Measurements from ENCODE around the gene SNTN.

Gene SNTN

DNA sequence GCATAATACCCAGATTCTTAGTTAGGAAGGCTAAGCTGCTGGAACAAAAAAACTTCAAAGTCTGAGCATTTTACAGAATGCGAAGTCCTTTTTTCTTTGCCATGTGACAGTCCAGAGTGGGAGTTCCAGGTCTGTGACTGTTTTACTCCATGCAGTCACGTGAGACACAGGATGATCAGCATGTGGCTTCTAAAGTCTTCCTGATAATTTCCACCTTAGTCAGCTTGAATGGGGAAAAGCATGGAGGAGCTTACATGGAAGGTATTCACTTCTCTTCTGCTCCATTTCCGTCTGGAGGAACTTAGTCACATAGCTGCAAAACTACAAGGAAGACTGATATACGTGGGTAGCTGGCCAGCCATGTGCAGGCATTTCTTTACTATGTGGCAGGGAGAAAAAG is 1.7 kb downstream of the SNTN start:
- H3K27ac Mint-ChIP-seq, result no peak overlapping the region
- no peak overlapping the region for H3K4me3 Mint-ChIP-seq
- no peaks in the 10 kb centered on the region for H3K9me3 Mint-ChIP-seq
- no peaks in the 10 kb centered on the region for H3K4me1 Mint-ChIP-seq (ENCODE audit: low read depth)
- no peaks in the 10 kb centered on the region for H3K36me3 Mint-ChIP-seq (ENCODE audit: low read depth)
- no peaks in the 10 kb centered on the region for H3K27me3 Mint-ChIP-seq
- no peak for DNase-seq

- no peaks in the 10 kb centered on the region for H3K4me1 Mint-ChIP-seq (ENCODE audit: low read depth)
- no peak overlapping the region for H3K27ac Mint-ChIP-seq
- H3K9me3 Mint-ChIP-seq, result no peaks in the 10 kb centered on the region
- H3K27me3 Mint-ChIP-seq, result no peaks in the 10 kb centered on the region
- H3K36me3 Mint-ChIP-seq (ENCODE audit: low read depth), result no peaks in the 10 kb centered on the region
- no peak overlapping the region for H3K4me3 Mint-ChIP-seq
- DNase-seq, result no peak
These were observed 2.5 kb downstream of the SNTN start for GRCh38 chr3:63654931-63655330.

DNA sequence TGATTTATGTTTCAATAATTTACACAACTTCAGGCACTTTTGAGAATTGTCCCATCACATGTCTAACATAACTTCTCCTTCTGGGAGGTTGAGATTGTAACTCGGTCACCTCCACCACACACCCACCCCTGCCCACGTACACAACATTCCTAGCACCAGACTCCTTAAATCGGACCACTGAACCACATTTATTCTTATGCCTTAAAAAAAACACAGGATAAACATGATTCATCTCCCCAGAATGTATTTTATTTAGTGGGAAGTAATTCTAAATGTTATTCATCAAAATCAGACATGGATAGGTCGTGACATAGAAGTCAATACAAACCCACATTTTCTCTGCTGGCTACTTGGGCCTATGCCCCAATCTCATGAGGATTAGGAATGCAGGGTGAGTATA is 3.0 kb downstream of the SNTN start:
- H3K9me3 Mint-ChIP-seq, result no peaks in the 10 kb centered on the region
- no peak overlapping the region for H3K27ac Mint-ChIP-seq
- no peaks in the 10 kb centered on the region for H3K27me3 Mint-ChIP-seq
- DNase-seq, result no peak
- H3K4me1 Mint-ChIP-seq (ENCODE audit: low read depth), result no peaks in the 10 kb centered on the region
- no peaks in the 10 kb centered on the region for H3K36me3 Mint-ChIP-seq (ENCODE audit: low read depth)
- H3K4me3 Mint-ChIP-seq, result no peak overlapping the region

DNA sequence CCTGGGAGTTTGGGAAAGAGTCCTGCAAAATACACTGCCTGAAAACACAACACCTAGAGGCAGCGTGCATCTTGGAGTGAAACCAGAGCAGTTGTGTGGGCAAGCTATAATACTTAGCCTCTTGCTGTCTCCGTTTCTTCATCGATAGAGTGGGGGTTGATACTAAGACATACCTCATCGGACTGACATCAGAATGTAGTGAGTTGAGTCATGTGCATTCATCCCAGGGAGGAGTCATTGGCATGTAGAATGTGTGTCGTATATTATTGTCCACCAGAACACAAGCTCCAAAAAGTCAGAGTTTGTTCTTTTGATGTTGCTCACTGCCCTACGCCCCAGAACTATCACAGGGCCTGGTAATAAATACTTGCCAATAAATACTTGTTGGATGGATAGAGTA is 4.3 kb downstream of the SNTN start:
- no peaks in the 10 kb centered on the region for H3K36me3 Mint-ChIP-seq (ENCODE audit: low read depth)
- no peaks in the 10 kb centered on the region for H3K9me3 Mint-ChIP-seq
- no peaks in the 10 kb centered on the region for H3K27me3 Mint-ChIP-seq
- H3K4me1 Mint-ChIP-seq (ENCODE audit: low read depth), result no peaks in the 10 kb centered on the region
- no peak overlapping the region for H3K4me3 Mint-ChIP-seq
- H3K27ac Mint-ChIP-seq, result no peak overlapping the region
- no peak for DNase-seq

DNA sequence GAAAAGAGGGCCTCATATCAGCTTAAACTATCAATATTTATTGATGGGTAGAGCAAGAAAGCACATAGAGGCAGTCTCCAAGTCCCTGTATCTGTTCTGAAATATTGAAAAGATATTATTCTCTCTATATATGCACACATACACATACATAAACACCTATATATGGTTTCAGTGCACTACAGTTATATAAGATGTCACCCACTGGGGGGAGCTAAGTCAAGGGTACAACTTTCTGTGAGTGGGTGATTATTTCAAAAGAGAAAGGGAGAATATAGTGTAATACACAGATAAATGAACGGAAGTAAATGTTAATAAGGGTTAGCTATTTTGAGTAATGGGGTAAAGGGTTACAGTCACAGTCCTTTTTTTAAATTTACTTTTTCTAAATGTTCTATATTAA is 8.8 kb downstream of the SNTN start:
- Mint-ChIP-seq H3K27ac (no peak overlapping the region), H3K4me1 (ENCODE audit: low read depth) (no peaks in the 10 kb centered on the region), H3K9me3 (no peaks in the 10 kb centered on the region), H3K36me3 (ENCODE audit: low read depth) (no peaks in the 10 kb centered on the region), H3K4me3 (no peak overlapping the region), H3K27me3 (no peaks in the 10 kb centered on the region)
- no peak for DNase-seq

DNA sequence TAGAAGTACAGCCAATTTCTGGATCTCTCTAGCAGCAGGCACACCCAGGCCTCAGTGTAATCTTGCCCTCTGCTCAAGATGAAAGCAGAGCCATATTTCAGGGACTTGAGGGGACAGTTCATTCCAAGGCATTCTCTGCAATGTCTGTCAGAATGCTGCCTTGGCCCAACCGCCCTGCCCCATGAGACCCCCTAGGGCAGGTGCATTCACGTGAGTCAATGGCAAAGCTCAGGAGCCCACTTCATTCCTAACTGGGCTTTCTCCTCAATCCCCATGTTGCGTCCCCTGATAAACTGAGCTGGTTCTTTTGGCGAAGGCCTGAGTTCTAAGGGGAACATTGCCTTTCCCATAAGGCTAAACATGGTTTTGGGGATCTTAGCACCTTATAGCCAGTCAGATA is 9.5 kb downstream of the SNTN start:
- H3K9me3 Mint-ChIP-seq, result no peaks in the 10 kb centered on the region
- no peak overlapping the region for H3K4me3 Mint-ChIP-seq
- no peaks in the 10 kb centered on the region for H3K27me3 Mint-ChIP-seq
- no peak for DNase-seq
- H3K4me1 Mint-ChIP-seq (ENCODE audit: low read depth), result no peaks in the 10 kb centered on the region
- no peak overlapping the region for H3K27ac Mint-ChIP-seq
- no peaks in the 10 kb centered on the region for H3K36me3 Mint-ChIP-seq (ENCODE audit: low read depth)

- Mint-ChIP-seq H3K4me1 (ENCODE audit: low read depth) (no peaks in the 10 kb centered on the region), H3K9me3 (no peaks in the 10 kb centered on the region), H3K36me3 (ENCODE audit: low read depth) (no peaks in the 10 kb centered on the region), H3K27me3 (no peaks in the 10 kb centered on the region), H3K27ac (no peak overlapping the region), H3K4me3 (no peak overlapping the region)
- no peak for DNase-seq
These were observed 10.0 kb downstream of the SNTN start for GRCh38 chr3:63662500-63662899.

GRCh38 chr3:63670544-63670943 is 18.1 kb downstream of the SNTN start:
- H3K4me1 Mint-ChIP-seq (ENCODE audit: low read depth), result no peaks in the 10 kb centered on the region
- H3K4me3 Mint-ChIP-seq, result no peak overlapping the region
- no peak overlapping the region for H3K27ac Mint-ChIP-seq
- DNase-seq, result no peak
- no peaks in the 10 kb centered on the region for H3K27me3 Mint-ChIP-seq
- H3K36me3 Mint-ChIP-seq (ENCODE audit: low read depth), result no peaks in the 10 kb centered on the region
- no peaks in the 10 kb centered on the region for H3K9me3 Mint-ChIP-seq

DNA sequence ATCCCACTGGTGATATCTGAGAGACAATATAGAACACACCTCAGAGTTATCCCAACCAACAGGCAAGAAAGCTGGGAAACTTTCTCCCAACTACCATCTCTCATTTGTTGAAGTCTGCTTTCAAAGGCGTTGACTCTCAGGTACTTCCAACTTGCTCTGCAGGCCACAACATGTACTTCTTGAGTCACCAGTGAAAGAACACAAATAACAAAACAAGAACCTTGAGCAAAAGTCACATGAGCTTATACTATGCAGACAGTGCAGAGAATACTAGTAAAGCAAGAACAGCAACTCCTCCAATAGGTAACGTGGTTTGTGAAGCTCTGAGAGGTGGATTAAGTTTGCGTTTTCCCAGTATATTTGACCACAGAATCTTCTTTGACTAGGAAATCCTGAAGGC is 20.6 kb downstream of the SNTN start:
- Mint-ChIP-seq H3K27me3 (no peaks in the 10 kb centered on the region), H3K36me3 (ENCODE audit: low read depth) (no peaks in the 10 kb centered on the region), H3K4me3 (no peak overlapping the region), H3K9me3 (no peaks in the 10 kb centered on the region), H3K27ac (no peak overlapping the region), H3K4me1 (ENCODE audit: low read depth) (no peaks in the 10 kb centered on the region)
- no peak for DNase-seq

DNA sequence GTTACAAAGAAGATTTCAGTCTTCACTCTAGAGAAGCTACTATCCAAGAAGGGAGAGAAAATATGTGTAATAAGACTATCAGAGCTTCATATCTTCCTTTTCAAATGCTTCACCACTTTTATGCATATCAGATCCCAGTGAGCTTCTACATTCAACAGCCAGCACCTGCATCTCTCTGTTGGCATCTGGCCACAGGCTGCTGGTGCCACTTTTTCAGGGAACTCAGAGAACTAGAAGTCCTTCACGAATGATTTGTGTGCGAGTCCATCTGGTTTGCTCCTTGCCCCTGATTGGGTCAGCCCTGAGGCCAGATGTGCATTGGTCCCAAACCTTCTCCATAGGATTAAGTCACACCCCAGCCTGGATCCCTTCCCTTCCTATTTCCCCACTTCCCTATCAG is 22.1 kb downstream of the SNTN start:
- Mint-ChIP-seq H3K4me1 (ENCODE audit: low read depth) (no peaks in the 10 kb centered on the region), H3K27me3 (no peaks in the 10 kb centered on the region), H3K9me3 (no peaks in the 10 kb centered on the region), H3K36me3 (ENCODE audit: low read depth) (no peaks in the 10 kb centered on the region), H3K27ac (no peak overlapping the region), H3K4me3 (no peak overlapping the region)
- DNase-seq, result no peak

DNA sequence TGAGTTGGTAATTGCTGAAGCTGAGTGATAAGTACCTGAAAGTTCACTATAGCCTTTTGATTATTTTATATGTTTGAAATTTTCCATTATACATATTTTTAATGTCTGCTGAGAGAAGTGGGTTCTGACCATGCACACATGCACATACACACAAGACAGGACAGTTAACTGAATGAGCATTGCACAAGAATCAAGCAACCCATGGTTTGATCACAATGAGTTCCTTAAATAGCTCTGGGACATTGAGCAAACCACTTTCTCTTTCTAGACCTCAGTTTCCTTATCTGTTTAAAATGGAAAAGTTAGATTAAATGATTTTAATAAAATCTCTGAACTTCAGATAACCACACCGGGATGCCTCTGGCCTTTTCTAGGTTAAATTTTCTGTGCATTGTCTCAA is 26.7 kb downstream of the SNTN start:
- Mint-ChIP-seq H3K27ac (no peak overlapping the region), H3K4me3 (no peak overlapping the region), H3K27me3 (no peaks in the 10 kb centered on the region), H3K36me3 (ENCODE audit: low read depth) (no peaks in the 10 kb centered on the region), H3K4me1 (ENCODE audit: low read depth) (no peaks in the 10 kb centered on the region), H3K9me3 (no peaks in the 10 kb centered on the region)
- DNase-seq, result no peak

DNA sequence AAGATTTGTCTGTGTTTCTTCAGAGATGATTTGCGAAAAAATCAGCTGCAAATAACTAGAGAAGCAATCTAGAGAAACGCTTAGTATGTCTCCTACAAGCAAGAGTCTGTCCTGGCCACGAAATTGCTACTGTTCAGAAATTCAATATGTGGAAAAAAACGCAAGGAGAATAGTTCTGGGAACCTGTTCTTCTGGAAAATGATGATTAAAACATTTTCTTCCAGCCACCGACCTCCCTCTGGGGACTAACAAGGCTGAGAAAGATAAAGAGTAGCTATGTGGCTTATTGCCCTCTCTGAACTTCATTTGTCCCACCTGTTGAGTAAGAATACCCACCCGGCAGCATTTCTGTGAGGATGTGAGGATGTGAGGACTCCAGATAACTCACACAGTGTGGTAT is 31.6 kb downstream of the SNTN start:
- no peaks in the 10 kb centered on the region for H3K9me3 Mint-ChIP-seq

DNA sequence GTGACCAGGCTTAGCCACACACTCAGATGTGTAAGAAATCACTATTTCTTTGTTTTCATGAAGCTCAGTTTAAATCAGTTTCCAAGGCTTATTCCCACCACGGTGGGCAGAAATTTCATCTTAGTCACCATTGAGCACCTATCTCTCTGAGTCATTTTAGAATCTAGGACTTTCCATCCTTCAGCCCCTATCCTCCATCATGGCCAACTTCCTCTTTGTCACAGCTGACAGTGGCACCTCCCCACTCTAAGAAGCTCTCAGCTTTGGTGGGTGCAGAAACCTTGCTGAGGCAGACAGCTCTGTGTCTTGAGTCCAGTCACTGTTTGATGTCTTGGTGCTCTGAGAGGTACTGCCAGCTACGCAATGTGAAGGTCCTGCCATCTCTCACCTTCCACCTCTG is 32.9 kb downstream of the SNTN start:
- no peaks in the 10 kb centered on the region for H3K36me3 Mint-ChIP-seq (ENCODE audit: low read depth)
- H3K9me3 Mint-ChIP-seq, result no peaks in the 10 kb centered on the region
- H3K27ac Mint-ChIP-seq, result no peak overlapping the region
- no peak overlapping the region for H3K4me3 Mint-ChIP-seq
- H3K4me1 Mint-ChIP-seq (ENCODE audit: low read depth), result no peaks in the 10 kb centered on the region
- DNase-seq, result no peak
- no peaks in the 10 kb centered on the region for H3K27me3 Mint-ChIP-seq

More for the DNA sequence above, 31.6 kb downstream of the SNTN start:
- no peaks in the 10 kb centered on the region for H3K27me3 Mint-ChIP-seq
- DNase-seq, result no peak
- no peak overlapping the region for H3K4me3 Mint-ChIP-seq
- H3K36me3 Mint-ChIP-seq (ENCODE audit: low read depth), result no peaks in the 10 kb centered on the region
- no peaks in the 10 kb centered on the region for H3K4me1 Mint-ChIP-seq (ENCODE audit: low read depth)
- no peak overlapping the region for H3K27ac Mint-ChIP-seq

GRCh38 chr3:63687278-63688225 is 35.1 kb downstream of the SNTN start:
- Mint-ChIP-seq H3K36me3 (ENCODE audit: low read depth) (no peaks in the 10 kb centered on the region), H3K4me3 (no peak overlapping the region), H3K4me1 (ENCODE audit: low read depth) (no peaks in the 10 kb centered on the region), H3K9me3 (peaks cover 5% of the 10 kb centered on the region), H3K27ac (no peak overlapping the region), H3K27me3 (no peaks in the 10 kb centered on the region)
- no peak for DNase-seq

DNA sequence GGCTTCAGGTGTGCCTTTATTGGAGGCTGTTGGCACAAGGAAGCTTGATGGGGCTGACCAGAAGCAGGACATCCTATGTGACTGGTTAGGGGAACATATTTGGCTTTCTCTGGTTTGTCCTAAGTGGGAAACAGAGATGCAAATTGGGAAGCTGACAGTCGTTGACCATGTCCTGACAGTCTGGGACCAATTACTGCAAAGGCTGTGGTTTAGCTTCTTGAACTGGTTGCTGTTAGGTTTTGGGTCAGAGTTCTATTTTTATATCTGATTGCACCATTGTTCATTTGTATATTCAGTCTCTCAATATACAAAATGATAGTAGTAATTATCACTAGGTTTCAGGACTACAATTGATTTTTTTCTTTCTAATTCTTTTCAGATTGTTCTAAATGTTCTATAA is 36.8 kb downstream of the SNTN start:
- Mint-ChIP-seq H3K4me1 (ENCODE audit: low read depth) (no peaks in the 10 kb centered on the region), H3K27me3 (no peaks in the 10 kb centered on the region), H3K4me3 (no peak overlapping the region), H3K27ac (no peak overlapping the region), H3K9me3 (peaks cover 10% of the 10 kb centered on the region), H3K36me3 (ENCODE audit: low read depth) (no peaks in the 10 kb centered on the region)
- no peak for DNase-seq

DNA sequence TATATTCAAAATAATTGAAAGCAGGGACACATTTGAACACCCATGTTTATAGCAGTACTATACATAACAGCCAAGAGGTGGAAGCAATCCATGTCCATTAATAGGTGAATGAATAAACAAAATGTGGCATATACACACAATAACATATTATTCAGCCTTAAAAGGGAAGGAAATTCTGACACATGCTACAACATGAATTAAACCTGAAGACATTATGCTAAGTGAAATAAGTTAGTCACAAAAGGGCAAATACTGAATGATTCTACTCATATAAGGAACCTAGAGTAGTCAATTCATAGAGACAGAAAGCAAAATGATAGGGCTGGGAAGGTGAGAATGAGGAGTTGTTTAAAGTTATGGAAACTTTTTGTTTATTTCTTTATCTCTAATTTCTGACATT is 40.9 kb downstream of the SNTN start:
- Mint-ChIP-seq H3K27ac (no peak overlapping the region), H3K36me3 (ENCODE audit: low read depth) (no peaks in the 10 kb centered on the region), H3K27me3 (no peaks in the 10 kb centered on the region), H3K9me3 (peaks cover 12% of the 10 kb centered on the region), H3K4me1 (ENCODE audit: low read depth) (no peaks in the 10 kb centered on the region), H3K4me3 (no peak overlapping the region)
- DNase-seq, result no peak

Measured in activated T-cell treated with anti-CD3 and anti-CD28 coated beads, Interleukin-2, amount 50 U/mL, for 24 hours (primary cell).